Activated CD4-positive, alpha-beta T cell treated with anti-CD3 and anti-CD28 coated beads, Interleukin-2, amount 50 U/mL, for 24 hours (primary cell): ENCODE measurements around the gene TRIM13.
A peak's percentile ranks its signal among the peaks of the same experiment; 100 is the strongest.

Source experiments
- DNase-seq, 2 donors: peaks; one replicate each; pipeline ENCODE4 v3.0.0-alpha.2; 2020; ENCODE audit warnings: low read depth in 1 of 2, low spot score in 1 of 2

TRIM13 gene

GRCh38 chr13:49996161-49996915, 504 bp upstream of the TRIM13 start:
- peak; percentile 74 to 82 for DNase-seq

- DNase-seq: no peak
These were observed 1.1 kb downstream of the TRIM13 start for GRCh38 chr13:49997955-49998354.

GRCh38 chr13:49998714-49999624, 2.1 kb downstream of the TRIM13 start:
- no peak for DNase-seq

DNA sequence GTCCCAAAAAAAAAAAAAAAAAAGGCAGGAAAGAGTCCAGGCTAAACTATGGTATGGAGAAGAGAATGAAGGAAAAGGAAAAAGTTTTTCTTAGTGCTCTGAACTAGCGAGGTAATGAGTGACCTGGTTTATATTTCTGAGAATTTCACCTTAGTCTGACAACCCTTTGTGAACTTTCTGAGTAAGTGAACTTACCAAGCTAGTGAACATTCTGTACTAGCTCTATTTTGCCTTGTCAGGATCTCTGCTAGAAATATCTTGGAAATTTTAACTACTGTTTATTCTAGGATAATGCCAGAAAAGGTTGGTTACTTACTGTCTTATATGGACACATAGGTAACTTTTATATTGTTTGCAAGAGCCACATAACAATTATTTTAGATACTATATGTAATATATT, 4.4 kb downstream of the TRIM13 start:
- no peak for DNase-seq

GRCh38 chr13:50006426-50007135, 9.7 kb downstream of the TRIM13 start:
- DNase-seq: no peak

GRCh38 chr13:50011461-50011860, 14.6 kb downstream of the TRIM13 start:
- DNase-seq: no peak

DNA sequence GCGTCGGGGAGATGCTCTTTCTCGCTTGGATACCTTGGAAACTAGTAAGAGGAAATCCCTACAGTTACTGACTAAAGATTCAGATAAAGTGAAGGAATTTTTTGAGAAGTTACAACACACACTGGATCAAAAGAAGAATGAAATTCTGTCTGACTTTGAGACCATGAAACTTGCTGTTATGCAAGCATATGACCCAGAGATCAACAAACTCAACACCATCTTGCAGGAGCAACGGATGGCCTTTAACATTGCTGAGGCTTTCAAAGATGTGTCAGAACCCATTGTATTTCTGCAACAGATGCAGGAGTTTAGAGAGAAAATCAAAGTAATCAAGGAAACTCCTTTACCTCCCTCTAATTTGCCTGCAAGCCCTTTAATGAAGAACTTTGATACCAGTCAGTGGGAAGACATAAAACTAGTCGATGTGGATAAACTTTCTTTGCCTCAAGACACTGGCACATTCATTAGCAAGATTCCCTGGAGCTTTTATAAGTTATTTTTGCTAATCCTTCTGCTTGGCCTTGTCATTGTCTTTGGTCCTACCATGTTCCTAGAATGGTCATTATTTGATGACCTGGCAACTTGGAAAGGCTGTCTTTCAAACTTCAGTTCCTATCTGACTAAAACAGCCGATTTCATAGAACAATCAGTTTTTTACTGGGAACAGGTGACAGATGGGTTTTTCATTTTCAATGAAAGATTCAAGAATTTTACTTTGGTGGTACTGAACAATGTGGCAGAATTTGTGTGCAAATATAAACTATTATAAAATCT, 15.7 kb downstream of the TRIM13 start:
- no peak for DNase-seq

- DNase-seq: no peak
These were observed 17.5 kb downstream of the TRIM13 start for GRCh38 chr13:50014386-50014785.

DNA sequence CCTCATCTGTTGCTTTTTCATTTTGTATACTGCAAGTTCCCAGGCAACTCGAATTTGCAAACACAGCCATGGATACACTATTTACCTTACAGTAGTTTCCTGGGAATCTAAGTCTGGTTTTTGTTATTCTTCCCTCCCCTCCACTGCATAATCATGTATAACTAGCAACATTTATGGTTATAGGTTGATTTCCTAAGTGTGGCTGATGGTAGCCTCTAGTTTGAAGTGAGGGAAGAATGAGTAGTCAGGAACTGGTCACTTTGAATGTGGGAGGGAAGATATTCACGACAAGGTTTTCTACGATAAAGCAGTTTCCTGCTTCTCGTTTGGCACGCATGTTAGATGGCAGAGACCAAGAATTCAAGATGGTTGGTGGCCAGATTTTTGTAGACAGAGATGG, 18.4 kb downstream of the TRIM13 start, which contains the start of gene KCNRG:
Gene KCNRG, plus strand, starts transcription at position 187 of the 400 bp plus-strand sequence. Its CDS starts 50 bp downstream, at position 237.
- no peak for DNase-seq

DNA sequence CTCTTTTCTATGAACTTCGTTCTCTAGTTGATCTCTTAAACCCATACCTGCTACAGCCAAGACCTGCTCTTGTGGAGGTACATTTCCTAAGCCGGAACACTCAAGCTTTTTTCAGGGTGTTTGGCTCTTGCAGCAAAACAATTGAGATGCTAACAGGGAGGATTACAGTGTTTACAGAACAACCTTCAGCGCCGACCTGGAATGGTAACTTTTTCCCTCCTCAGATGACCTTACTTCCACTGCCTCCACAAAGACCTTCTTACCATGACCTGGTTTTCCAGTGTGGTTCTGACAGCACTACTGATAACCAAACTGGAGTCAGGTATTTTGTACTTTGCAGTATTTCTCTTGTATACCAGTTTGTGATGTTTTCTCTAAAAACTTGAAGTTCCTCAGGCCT, 18.9 kb downstream of the TRIM13 start:
- no peak for DNase-seq

DNA sequence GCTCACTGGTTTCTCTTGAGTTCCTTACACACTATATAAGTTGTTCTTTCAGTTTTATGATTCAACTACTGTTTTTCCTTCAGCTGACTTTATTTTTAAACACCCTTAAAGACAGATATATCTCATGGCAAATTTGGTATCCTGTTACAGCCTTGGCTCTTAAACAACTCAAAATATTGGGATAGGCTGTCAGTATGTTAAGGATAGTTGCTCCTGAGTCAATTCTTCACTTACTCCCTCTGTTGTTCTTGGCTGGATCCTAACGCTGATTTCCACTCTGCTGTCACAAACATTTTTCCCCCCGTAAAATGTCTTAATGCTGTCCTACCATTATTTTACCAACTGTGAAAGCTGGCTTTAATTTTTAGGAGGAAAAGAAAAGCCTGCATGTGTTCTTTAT, 19.6 kb downstream of the TRIM13 start:
- DNase-seq: no peak

DNA sequence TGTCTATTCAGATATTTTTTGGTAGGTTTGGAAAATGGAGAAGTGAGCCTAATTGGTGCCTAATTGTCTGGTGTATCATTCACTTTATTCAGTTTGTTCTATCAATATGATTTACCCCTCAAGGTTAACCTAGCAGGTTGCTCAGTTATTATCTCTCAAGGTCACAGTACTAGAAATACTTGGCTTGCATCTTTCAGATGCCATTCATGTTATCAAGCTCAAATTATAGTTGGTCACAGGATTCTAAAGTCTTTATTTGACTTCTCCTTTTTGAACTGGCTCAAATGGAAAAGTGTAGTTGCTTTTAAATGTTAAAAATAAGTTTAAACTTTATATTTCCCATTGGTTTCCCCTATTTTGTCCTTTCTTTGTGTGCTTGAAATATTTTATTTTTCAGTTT, 21.0 kb downstream of the TRIM13 start:
- DNase-seq: no peak

DNA sequence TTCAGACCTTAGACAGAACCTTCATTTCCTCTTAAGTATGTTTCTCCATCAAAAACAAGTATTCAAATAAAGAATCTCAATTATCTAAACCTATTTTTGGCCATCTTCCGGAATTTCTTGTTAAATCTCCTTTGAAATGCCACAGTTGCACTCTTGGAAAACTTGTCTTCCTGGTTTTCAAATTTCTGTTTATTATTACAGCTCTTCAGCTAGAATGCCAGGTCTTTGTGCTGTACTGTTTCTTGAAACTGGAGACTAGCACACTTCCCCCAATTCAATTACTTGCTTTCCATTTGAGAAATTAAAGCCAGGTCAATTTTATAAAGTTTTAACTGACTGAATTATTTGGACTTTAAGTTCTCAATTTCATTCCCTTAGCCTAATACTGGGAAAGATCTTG, 28.6 kb downstream of the TRIM13 start:
- DNase-seq: no peak

GRCh38 chr13:50026788-50027473, 30.1 kb downstream of the TRIM13 start:
- no peak for DNase-seq

DNA sequence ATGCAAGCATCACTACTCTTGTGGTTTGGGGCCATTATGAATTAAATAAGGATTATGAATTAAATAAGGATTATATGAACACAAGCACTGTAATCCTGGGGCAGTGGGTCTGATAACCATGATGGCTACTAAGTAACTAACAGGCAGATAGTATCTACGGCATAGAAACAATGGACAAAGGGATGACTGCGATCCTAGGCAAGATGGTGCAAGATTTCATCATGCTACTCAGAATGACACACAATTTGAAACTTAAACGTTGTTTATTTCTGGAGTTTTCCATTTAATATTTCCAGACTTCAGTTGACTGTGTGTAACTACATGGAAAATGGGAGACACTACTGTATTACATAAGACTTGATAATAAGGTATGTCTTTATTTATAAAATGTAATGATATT, 33.5 kb downstream of the TRIM13 start:
- no peak for DNase-seq

- no peak for DNase-seq
These were observed 36.9 kb downstream of the TRIM13 start for GRCh38 chr13:50033725-50034124.

GRCh38 chr13:50037788-50038187, 40.9 kb downstream of the TRIM13 start:
- DNase-seq: no peak

DNA sequence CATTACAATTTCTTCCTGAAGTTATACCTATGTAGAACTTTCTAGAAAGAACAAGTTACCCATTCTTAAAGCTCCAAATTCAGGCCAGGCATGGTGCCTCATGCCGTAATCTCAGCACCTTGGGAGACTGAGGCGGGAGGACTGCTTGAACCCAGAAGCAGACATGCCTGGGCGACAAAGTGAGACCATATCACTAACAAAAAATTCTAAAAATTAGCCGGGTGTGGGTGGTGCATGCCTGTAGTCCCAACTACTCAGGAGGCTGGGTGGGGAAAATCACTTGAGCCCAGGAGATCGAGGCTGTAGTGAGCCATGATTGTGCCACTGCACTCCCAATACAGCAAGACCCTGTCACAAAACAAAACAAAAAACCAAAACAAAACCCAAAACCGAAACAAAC, 41.4 kb downstream of the TRIM13 start:
- no peak for DNase-seq

- no peak for DNase-seq
These were observed 55.6 kb downstream of the TRIM13 start for GRCh38 chr13:50052478-50052877.

DNA sequence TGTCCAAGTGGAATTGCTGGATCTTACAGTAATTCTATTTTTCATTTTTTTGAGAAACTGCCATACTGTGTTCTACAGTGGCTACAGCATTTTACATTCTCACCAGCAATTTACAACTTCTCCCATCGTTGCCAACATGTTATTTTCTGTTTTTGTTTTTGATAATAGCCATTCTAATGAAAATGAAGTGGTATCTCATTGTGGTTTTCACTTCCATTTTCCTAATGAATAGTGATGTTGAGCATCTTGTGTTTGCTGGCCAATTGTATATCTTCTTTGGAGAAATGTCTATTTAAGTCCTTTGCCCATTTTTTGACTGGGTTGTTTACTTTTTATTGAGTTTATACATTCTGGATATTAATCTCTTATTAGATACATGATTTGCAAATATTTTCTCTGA, 57.0 kb downstream of the TRIM13 start:
- no peak for DNase-seq
